Tibial nerve (tissue), 4 donors: Measurements from ENCODE around the gene ARHGEF33.

ENCODE experiments used
- CTCF ChIP-seq, 5 experiments: fragments of 200-600 bp in 3 of 5; fragments of 450-650 bp in 2 of 5; sonication (generic) in 3 of 5; IDR thresholded peaks; one replicate each; pipeline ENCODE4 v1.5.1; 2016 to 2019; ENCODE audit warnings: antibody characterized with exemption in 5 of 5, mild to moderate bottlenecking in 3 of 5, moderate library complexity in 2 of 5
- EP300 ChIP-seq, 2 donors: sonication (generic); formaldehyde crosslinking; IDR thresholded peaks; one replicate each; pipeline ENCODE4 v1.6.1; 2017; ENCODE audit warnings: antibody characterized with exemption in 2 of 2, mild to moderate bottlenecking in 1 of 2
- POLR2A ChIP-seq, 2 donors: fragments of 450-650 bp; IDR thresholded peaks; one replicate each; pipeline ENCODE4 v1.6.1; 2017; ENCODE audit warnings: antibody characterized with exemption in 2 of 2, mild to moderate bottlenecking in 2 of 2, moderate library complexity in 2 of 2

- TF ChIP-seq CTCF (IDR thresholded peaks at IDR 0.05) (no peak), EP300 (IDR thresholded peaks at IDR 0.05) (no peak), POLR2A (IDR thresholded peaks at IDR 0.05) (no peak)
Measured at GRCh38 chr2:39013871-39014270, 124.2 kb downstream of the ARHGEF33 start.
